ENCODE results near the gene GBF1. TPM values are rescaled to one million over a fixed set of nuclear protein-coding genes. Genes with fewer than 3 reads are reported as not detected.

Gene GBF1
- total RNA-seq, 1 experiment from 2014 or later = 15.3 TPM

DNA sequence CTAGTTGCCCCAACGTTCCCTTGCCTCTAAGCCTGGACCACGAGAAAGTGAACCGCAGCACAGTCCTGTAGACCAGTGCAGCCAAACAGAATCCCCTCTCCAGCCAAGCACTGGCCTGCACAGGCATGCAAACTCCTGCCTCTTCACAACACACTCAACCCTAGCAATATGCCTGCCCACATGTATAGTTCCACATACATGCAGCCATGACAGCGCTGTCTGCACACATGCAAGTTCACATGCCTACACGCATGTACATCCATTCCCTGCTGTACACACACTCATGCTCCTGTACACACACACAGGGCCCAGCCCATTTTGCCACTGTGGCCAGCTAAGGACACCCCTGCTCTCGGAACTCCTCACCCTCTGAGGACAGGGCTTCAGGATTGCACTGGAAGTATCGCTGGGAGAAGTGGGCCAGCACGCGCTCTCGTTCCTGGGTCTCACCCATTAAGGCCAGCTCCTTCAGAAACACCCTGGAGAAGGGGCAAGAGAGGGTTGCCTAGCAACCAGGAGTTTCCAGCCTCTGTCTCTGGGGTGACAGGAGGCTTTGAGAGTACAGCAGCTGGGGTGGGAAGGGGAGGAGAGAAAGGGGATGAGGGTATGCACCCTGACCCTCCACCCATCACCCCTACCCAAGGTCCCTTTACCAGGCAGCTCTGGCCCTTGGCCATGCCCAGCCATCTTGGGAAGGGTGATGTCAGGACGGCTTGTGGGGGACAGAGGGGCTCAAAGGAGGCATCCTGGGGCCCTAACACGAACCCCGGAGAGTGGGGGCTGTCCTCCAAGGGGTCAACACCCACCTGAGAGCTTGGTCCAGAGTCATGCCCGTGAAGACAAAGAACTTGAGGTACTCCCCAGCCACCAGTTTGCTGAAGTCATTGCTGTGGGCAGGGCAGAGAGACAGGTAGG is 166.3 kb downstream of the GBF1 start:
- DNase-seq (ENCODE audit: low spot score) = no peak
- in situ Hi-C loops (cut with HindIII; ENCODE audit: low sequenced_read_pairs) = no loop called here

DNA sequence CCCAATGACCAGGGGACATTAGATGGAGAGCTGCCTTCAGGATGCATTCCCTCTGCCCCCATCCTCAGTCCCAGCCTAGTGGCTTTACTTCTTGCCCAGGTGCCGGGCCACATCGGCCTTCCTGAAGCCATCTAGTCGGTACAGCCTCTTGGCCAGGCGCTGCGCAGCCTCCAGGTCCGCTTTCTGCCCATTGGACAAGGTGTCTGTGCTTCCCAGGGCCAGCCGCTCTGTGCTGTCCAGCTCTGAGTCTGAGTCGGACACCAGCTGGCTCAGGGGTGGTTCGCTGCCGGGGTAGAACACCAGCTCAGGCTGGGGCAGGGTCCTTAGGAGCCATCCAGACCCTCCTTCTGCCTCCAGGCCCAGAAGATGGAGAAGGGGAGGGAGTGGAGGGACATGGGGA is 167.0 kb downstream of the GBF1 start:
- in situ Hi-C loops (cut with HindIII; ENCODE audit: low sequenced_read_pairs) = no loop called here
- no peak for DNase-seq (ENCODE audit: low spot score)

DNA sequence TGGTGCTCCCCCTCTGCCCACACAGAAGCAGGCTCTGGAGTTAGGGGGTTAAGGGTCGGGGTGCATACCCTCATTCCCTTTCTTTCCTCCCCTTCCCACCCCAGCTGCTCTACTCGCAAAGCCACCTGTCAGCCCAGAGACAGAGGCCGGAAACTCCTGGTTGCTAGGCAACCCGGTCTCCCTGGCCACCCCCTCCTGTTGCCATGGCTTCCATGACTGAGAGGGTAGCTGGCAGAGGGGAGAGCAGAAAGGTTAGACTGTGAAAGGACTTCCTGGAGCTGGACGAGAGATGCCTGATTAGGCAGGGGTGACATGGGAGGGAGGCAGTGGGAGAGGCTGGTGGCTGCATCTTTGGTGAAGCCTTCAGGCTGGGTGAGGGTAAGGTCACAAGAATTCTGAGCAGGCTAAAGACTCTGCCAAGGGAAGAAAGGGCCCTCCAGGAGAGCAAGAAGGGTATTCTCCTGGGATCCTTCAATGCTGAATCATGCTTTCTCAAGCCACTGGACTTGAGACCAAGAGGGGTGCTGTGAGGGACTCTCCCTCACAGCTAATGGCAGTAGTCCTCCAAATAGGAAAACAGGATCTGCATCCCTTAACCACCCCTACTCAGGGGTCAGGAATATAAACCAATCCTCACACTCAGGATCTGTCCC is 167.8 kb downstream of the GBF1 start:
- peak; percentile 65 for DNase-seq (ENCODE audit: low spot score)
- in situ Hi-C loops (cut with HindIII; ENCODE audit: low sequenced_read_pairs) = no loop called here

DNA sequence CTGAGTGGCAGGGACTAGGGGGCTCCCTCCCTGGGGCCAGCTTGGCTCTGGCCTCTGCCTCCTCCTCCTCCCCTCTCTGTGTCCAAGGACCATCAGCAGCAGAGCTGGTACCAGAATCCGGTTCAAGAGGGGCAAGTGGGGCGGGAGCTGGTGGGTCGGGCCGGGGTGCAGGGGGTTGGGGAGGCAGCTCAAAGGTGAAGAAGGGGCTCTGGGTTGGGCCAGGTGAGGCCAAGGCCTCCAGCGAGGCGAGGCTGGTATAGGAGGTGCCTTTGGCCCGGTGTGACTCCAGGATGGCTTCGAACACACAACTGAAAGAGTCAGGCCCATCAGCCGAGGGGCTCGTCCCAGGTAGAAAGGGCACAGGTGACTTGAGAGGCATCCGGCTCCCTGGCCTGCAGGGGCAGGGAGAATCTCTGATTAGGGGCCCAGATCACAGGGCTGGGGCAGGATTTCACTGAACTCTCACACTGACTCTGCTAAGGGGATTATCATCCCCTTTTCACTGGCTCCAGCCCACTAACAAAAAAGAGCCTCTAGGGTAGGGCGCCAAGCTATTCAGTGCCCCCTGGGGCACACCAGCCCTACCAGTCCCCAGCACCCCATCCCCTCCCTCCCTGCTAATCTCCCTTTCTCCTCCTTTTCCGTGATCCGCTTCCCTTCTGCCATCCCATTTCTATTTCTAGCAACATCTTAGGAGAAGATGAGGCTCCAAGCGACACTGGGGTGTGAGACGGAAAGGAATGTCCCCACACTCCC is 168.7 kb downstream of the GBF1 start:
- DNase-seq (ENCODE audit: low spot score) = no peak

GRCh38 chr10:102414749-102415148 is 169.4 kb downstream of the GBF1 start:
- in situ Hi-C loops (cut with HindIII; ENCODE audit: low sequenced_read_pairs) = no loop called here
- DNase-seq (ENCODE audit: low spot score) = no peak

More for the DNA sequence above, 168.7 kb downstream of the GBF1 start:
- in situ Hi-C loops (cut with HindIII; ENCODE audit: low sequenced_read_pairs) = no loop called here

DNA sequence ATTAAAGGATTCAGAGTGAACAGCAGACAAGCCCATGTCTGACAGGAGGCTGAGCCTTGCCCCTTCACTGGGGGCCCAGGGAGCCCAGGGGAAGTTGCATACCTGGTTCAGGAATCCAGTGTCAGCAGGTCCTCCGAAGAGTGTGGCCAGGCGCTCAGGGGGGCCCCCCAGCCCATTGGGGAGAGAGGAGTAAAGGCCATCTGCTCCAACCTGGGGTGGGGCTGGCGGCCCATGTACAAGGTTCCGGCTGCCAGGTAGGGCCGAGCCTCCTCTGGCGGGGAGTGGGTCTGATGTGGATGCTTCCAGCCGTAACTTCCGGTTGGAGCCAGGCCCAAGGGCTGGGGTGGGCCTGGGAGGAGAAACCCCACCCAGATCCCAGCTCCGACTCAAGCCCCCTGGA is 171.0 kb downstream of the GBF1 start:
- no peak for DNase-seq (ENCODE audit: low spot score)

GRCh38 chr10:102416695-102417094 is 171.4 kb downstream of the GBF1 start:
- no peak for DNase-seq (ENCODE audit: low spot score)
- in situ Hi-C loops (cut with HindIII; ENCODE audit: low sequenced_read_pairs) = no loop called here

More for the DNA sequence above, 171.0 kb downstream of the GBF1 start:
- in situ Hi-C loops (cut with HindIII; ENCODE audit: low sequenced_read_pairs) = no loop called here

- peak; percentile 63 for DNase-seq (ENCODE audit: low spot score)
- in situ Hi-C loops (cut with HindIII; ENCODE audit: low sequenced_read_pairs) = no loop called here
Measured at GRCh38 chr10:102418622-102419268, 173.4 kb downstream of the GBF1 start, which contains the start of gene PSD. Gene PSD, minus strand, starts transcription at chr10:102418785. Its CDS starts 1,747 bp downstream, at chr10:102417038.

GRCh38 chr10:102419269-102420180 is 174.2 kb downstream of the GBF1 start:
- in situ Hi-C loops (cut with HindIII; ENCODE audit: low sequenced_read_pairs) = no loop called here
- DNase-seq (ENCODE audit: low spot score) = peak; percentile 79

DNA sequence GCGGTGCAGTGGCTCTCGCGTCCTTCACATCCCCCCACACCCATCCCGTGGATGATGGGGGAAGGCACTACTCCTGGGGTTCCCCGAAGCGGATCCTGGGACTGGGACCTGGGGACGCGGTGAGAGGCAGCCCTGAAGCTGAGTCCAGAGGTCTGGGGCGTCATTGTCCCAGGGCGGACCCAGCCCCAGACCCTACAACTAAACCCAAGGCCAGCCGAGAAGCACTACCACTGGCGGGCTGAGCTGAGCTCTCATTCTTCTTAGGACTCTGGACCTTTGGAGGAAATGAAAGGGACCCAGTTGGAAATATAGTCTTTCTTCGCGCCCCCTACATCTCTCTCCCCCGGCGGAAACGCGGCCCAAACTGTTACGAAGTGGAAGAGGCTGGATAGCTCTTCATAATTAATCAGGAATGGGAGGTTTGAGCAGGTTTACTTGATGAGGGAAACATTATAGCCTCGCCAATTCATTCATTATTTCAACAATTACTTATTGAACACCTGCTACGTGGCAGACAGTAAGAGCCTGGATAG is 174.9 kb downstream of the GBF1 start:
- no peak for DNase-seq (ENCODE audit: low spot score)
- in situ Hi-C loops (cut with HindIII; ENCODE audit: low sequenced_read_pairs) = no loop called here

DNA sequence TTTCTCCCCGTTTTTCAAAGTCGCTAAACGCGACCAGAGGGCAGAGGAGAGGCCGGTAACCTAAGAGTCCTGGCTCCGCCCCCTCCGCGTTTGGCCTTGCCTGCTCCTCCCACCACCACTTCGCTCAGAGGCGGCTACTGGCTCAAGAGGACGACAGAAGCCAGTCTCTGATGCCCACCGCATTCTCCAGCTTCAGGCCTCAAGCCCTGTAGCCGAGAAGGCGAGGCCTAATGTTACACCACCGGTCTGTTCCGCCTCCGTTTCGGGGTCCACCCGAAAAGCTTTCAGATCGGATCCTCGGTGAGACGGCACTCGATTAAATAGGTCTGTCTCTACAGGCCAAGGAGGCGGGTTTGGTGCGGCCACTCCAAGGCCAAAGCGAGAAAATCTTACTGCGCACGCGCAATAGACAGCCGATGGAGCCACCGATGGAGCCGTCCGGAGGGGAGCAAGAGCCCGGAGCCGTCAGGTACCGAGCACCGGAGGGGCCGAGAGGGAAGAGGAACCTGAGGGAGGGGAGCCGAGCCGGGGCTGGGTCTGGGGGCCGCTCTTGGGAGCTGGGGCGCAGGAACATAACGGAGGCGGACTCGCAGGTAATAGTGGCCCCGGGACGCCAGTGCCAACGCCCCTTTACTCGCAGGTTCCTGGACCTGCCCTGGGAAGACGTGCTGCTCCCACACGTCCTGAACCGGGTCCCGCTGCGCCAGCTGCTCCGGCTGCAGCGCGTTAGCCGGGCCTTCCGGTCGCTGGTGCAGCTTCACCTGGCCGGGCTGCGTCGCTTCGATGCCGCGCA is 175.6 kb downstream of the GBF1 start, which contains the start of gene FBXL15:
Gene FBXL15 (plus strand): TSS at position 123 of the 793 bp plus-strand sequence. CDS start 294 bp downstream, at position 417.
- DNase-seq (ENCODE audit: low spot score) = peak; percentile 96
- in situ Hi-C loops (cut with HindIII; ENCODE audit: low sequenced_read_pairs) = no loop called here

DNA sequence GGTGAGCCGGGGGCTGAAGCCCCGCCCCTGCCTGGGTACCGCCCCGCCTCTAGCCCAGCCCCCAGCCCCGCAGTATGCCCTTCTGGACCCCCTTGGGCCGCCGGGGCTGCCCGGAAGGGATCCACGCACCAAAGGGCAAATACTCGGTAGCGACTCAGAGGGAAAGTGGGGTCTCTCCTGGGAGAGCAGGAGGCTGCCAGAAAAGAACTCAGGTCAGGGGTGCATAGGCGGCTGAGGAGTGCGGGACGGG is 176.1 kb downstream of the GBF1 start:
- in situ Hi-C loops (cut with HindIII; ENCODE audit: low sequenced_read_pairs) = no loop called here
- DNase-seq (ENCODE audit: low spot score) = no peak

DNA sequence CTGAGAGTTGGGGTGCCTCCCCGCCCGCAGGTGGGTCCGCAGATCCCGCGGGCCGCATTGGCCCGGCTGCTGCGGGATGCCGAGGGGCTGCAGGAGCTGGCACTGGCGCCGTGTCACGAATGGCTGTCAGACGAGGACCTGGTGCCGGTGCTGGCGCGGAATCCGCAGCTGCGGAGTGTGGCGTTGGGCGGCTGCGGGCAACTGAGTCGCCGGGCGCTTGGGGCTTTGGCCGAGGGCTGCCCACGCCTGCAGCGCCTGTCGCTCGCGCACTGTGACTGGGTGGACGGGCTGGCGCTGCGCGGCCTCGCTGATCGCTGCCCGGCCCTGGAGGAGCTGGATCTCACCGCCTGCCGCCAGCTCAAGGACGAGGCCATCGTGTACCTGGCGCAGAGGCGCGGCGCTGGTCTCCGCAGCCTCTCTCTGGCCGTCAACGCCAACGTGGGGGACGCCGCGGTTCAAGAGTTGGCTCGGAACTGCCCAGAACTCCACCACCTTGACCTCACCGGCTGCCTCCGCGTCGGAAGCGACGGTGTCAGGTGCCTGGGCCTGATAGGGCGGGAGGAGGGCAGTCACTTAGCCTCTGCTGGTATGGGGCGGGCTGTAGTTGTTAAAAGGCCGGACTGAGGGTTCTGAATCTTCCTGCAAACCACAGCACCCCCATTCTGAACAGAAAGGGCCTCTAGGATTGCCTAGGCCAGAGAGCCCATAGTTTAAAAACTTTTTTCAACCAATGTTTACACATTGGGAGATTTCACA is 176.6 kb downstream of the GBF1 start:
- in situ Hi-C loops (cut with HindIII; ENCODE audit: low sequenced_read_pairs) = no loop called here

GRCh38 chr10:102422545-102423129 is 177.3 kb downstream of the GBF1 start:
- in situ Hi-C loops (cut with HindIII; ENCODE audit: low sequenced_read_pairs) = no loop called here
- peak; percentile 66 for DNase-seq (ENCODE audit: low spot score)

More for the DNA sequence above, 176.6 kb downstream of the GBF1 start:
- no peak for DNase-seq (ENCODE audit: low spot score)

GRCh38 chr10:102423372-102423968 is 178.1 kb downstream of the GBF1 start:
- no peak for DNase-seq (ENCODE audit: low spot score)
- in situ Hi-C loops (cut with HindIII; ENCODE audit: low sequenced_read_pairs) = no loop called here

DNA sequence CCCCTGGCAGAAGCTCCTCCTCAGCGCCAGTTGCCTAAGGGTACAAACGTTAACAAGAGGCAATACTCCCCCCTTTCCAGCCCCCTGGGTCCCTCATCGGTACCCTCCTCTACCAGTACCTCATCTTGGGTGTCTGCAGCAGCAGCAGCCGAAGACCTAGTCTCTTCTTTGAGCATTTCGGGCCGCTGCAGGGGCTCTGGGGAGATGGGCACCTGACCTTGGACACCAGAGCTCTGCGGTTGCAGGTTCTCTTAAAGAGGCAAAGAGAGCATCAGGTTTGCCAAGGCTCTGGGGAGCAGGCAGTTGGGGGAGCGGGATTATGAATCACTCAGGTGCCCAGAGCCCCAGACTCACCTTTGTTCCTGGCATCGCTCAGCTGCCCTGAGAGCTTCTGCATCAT is 178.8 kb downstream of the GBF1 start:
- no peak for DNase-seq (ENCODE audit: low spot score)
- in situ Hi-C loops (cut with HindIII; ENCODE audit: low sequenced_read_pairs) = no loop called here

Measured in G401 (cell line).